ENCODE measurements around the gene ATAD2B.

GRCh38 chr2:23751747-23752265 is 175.1 kb downstream of the ATAD2B start:
- TF ChIP-seq, protein P1, sequence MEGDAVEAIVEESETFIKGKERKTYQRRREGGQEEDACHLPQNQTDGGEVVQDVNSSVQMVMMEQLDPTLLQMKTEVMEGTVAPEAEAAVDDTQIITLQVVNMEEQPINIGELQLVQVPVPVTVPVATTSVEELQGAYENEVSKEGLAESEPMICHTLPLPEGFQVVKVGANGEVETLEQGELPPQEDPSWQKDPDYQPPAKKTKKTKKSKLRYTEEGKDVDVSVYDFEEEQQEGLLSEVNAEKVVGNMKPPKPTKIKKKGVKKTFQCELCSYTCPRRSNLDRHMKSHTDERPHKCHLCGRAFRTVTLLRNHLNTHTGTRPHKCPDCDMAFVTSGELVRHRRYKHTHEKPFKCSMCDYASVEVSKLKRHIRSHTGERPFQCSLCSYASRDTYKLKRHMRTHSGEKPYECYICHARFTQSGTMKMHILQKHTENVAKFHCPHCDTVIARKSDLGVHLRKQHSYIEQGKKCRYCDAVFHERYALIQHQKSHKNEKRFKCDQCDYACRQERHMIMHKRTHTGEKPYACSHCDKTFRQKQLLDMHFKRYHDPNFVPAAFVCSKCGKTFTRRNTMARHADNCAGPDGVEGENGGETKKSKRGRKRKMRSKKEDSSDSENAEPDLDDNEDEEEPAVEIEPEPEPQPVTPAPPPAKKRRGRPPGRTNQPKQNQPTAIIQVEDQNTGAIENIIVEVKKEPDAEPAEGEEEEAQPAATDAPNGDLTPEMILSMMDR (IDR thresholded peaks at IDR 0.05) = no peak
- TF ChIP-seq POLR2A (IDR thresholded peaks at IDR 0.05) = no peak

Data from heart left ventricle (tissue), 13 donors.